ENCODE results near the gene PGAM5.

GRCh38 chr12:132700212-132700822, 10.3 kb upstream of the PGAM5 start:
- no peak for TF ChIP-seq CTCF (IDR thresholded peaks at IDR 0.05; ENCODE audit: insufficient read depth, low read length, poor library complexity, severe bottlenecking)
- no peak for TF ChIP-seq EZH2phosphoT487 (conservative IDR thresholded peaks at IDR 0.05; ENCODE audit: low read length)

All from SU-DHL-6 (cell line).